GM19372 (cell line): ENCODE measurements around the gene FAM20A.
"Not testable (repeated sequence)": the region's sequence is repeated elsewhere in the genome, so short reads cannot be mapped to it uniquely, and the experiment has no call there.

Experiments
- ATAC-seq: cut with Tn5 transposase; IDR thresholded peaks from one replicate; pipeline ENCODE4 v1.9.1; 2021; ENCODE audit warnings: mild to moderate bottlenecking, low read depth, moderate library complexity; ENCODE audit not compliant: unreplicated experiment

The FAM20A gene

DNA sequence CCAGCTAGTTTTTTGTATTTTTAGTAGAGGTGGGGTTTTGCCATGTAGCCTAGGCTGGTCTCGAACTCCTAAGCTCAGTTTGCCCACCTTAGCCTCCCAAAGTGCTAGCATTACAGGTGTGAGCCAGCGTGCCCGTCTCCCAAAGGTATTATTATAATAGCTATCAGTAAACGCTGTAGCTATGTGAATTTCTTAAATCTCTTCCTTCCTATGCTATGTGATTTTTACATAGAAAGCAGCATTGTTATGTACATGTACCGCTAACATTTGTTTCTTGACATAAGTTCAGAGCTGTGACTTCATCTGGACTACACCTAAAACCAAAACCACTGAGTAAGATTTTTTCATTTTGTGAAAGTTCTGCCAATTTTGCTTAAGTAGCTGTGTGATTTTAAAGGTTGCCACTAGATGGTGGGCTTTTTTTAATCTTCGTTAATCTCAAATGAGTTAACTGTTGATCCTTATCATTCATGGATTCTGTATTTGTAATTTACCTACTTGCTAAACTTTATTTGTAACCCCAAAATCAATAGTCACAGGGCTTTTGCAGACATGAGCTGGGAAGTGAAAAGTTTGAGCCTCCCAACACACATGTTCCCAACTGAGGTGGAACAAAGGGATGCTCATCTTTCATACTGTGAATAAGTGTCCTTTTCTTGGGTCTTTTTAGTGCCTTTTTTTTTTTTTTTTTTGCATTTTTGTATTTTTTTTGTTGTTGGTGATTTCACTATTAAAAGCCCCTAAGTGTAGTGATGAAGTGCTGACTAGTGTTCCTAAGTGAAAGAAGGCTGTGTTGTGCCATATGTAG lies 67.1 kb downstream of the FAM20A start:
- ATAC-seq, result no peak

DNA sequence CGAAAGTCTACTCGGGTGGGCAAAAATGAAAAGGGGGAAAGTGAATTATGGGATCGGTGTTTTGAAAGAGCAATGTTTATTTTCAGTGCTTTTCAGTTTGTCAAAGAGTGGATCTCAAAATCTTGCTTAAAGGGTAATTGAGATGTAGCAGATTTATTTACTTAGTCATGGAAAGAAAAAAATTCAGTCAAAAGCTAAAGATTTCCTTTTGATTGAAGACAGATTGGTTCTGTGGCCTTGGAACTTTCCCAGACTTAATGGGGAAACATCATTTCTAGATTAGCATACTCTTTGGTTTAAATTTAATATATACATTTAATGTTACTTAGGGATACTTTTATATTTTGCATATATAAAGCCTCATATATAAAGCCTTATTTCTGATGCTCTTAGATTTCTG lies 68.3 kb downstream of the FAM20A start:
- ATAC-seq, result no peak

DNA sequence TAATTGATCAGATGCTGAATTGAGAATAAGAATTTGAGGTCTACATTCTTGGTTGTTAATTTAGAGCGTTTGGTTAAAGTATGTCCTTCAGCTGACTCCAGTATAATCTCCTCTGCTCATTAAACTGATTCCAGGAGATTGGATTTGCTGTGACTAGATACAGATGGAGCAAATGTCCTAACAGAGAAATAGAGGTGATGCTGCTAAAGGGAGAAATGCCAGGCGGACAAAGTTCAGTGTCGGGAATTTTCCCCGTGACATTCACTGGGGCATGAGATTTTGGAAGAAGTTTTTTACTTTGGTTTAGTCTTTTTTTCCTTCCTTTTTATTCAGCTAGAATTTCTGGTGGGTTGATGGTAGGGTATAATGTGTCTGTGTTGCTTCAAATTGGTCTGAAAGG lies 69.9 kb downstream of the FAM20A start:
- ATAC-seq, result no peak

- ATAC-seq, result no peak
These were observed 73.9 kb downstream of the FAM20A start for GRCh38 chr17:68527314-68527713.

DNA sequence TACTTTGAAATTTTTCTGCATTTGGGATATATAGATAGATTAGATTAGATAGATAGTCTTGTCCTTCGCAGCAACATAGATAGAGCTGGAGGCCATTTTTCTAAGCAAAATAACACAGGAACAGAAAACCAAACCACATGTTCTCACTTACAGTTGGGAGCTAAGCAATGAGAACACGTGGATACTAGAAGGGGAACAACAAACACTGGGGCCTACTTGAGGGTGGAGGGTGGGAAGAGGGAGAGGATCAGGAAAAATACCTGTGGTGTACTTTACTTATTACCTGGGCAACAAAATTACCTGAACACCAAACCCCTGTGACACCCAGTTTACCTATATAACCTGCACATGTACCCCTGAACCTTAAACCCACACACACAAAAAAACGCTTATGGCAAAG lies 74.6 kb downstream of the FAM20A start:
- ATAC-seq, result no peak

GRCh38 chr17:68522266-68522665 lies 78.9 kb downstream of the FAM20A start:
- ATAC-seq, result no peak

DNA sequence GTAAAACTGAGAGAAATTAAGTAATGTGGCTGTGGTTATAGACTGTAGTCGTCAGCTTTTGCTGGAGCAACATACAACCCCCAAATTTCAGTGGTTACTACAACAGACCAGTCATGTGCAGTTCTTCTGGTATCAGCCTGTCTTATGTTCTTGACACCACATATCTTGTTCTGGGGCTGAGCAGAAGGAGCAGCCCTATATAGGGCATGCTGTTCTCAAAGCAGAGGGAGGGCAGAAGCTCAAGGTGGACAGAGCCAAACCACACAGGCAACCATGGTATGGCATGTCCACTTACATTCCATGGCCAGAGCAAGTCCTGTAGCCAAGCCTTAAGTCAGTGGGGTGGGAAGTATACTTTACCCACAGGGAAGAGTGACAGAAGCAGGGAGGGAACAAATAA lies 81.3 kb downstream of the FAM20A start:
- ATAC-seq, result no peak

DNA sequence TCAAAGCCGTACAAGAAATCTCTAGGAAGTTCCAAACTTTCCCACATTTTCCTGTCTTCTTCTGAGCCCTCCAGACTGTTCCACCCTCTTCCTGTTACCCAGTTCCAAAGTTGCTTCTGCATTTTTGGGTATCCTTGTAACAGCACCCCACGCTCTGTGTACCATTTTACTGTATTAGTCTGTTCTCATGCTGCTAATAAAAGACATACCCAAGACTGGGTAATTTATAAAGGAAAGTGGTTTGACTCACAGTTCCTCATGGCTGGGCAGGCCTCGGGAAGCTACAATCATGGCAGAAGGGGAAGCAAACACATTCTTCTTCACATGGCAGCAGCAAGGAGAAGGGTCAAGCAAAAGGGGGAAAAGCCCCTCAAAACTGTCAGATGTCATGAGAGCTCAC lies 82.1 kb downstream of the FAM20A start:
- not testable (repeated sequence) for ATAC-seq

- no peak for ATAC-seq
These were observed 82.9 kb downstream of the FAM20A start for GRCh38 chr17:68518063-68518815.

DNA sequence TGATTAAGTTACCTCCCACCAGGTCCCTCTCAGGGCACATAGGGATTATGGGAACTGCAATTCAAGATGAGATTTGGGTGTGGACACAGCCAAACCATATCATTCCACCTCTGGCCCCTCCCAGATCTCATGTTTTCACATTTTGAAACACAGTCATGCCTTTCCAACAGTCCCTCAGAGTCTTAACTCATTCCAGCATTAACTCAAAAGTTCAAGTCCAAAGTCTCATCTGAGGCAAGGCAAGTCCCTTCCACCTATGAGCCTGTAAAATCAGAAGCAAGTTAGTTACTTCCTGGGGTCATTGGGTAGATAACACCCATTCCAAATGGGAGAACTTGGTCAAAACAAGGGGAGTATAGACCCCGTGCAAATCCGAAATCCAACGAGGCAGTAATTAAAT lies 83.6 kb downstream of the FAM20A start:
- not testable (repeated sequence) for ATAC-seq

GRCh38 chr17:68516732-68517131 lies 84.4 kb downstream of the FAM20A start:
- no peak for ATAC-seq

DNA sequence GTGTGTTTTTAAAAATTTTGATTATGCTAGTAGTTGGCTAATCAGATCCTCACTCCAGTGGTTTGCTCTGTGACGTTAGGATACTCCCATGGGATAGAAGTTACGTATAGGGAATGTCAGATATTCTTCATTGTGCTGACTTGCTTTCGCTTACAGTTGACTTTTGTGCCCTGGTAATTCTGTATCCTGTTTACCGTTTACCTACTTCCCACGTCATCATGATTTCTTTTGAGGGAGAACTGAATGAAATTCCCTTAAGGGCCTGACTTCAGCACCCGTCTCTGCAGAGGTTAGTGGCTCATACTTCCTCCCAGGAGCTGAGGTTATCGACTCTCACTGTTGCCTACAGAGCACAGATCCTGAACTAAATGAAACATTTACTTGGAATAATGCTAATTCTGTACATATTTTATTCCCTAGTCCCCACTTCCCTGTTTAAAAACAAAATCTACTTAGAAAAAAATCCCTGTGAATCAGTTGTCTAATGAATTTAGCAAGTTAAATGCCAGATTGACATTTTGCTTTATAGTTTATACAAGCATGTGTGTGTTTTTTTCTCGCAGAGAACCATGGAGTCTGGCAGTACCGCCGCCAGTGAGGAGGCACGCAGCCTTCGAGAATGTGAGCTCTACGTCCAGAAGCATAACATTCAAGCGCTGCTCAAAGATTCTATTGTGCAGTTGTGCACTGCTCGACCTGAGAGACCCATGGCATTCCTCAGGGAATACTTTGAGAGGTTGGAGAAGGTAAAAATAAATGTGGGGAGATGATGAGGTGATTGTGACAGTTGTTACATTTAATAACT lies 86.1 kb downstream of the FAM20A start:
- no peak for ATAC-seq

DNA sequence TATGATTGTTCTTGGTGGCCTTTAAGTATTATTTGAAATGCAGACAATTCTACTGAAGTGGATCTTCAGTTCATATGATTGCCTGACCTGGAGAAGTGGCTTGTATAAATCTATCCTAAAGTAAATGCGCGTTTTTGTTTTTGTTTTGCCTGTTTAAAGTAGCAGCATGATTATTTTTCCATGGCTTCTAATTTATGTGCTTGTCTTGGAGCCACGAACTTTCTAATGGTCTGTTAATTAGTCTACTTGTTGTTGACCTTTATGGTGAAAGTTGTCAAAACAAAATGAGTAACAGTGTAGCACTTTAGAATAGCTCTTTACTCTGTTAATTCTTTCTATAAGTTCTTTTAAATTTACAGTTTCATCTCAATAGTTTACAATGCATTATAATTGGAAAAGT lies 87.2 kb downstream of the FAM20A start:
- no peak for ATAC-seq

DNA sequence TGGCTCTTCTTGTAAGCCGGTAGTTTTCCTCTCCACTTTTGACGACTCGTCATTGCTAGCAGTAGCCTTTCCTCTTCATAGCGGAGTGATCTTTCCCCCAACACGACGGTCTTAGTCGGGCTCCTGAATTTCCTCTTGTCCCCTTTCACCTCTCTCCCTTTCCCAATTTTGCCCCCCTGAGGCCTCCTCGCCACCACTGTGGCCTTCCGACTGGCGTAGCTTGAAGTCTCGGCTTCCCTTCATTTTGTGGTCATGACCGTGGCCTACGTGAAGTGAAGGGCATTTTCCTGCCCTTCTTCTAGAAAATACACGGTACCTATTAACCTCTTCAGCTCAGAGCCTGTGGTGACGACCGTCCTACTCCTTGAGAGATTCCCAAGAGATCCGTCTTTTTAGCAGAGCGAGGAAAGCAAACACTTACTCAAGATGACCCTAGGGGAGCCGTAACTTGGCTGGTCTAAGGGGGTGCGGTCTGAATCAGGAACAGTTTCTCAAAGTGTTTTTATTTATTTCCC lies 88.2 kb downstream of the FAM20A start:
- no peak for ATAC-seq

DNA sequence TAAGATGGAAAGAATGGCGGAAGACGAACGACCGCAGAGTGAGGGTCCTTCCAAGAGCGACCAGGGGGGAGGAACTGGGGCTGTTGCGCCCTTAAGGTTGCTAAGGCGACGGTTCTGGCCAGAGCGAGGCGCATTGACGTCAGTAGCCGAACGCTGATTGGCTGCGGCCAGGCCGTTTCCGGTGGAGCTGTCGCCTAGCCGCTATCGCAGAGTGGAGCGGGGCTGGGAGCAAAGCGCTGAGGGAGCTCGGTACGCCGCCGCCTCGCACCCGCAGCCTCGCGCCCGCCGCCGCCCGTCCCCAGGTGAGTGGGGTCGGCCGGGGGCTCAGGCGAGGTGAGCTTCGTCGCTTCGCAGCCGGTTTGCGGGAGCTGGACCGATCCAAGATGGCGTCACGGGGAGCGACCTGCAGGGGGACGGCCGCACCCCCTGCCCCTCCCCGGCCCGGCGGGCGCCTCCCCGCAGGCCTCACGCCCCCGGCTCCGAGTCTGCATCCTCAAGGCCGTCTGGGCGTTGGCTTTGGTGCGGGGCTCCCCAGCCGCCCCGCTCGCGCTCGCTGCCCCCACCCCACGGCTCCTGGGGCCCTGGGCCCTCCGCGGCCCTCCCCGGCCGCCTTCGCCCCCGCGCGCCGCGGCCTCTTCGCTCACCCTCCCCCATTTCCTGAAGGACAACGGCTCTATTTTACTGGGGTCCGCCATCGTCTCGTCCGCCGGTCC lies 88.8 kb downstream of the FAM20A start, which contains the start of gene PRKAR1A:
PRKAR1A (plus strand) TSS at position 184 of the 713 bp plus-strand sequence. CDS start 2,970 bp downstream, outside the sequence.
- peak; percentile 85 for ATAC-seq

- ATAC-seq, result peak; percentile 46
These were observed 89.4 kb downstream of the FAM20A start for GRCh38 chr17:68511671-68512246.

- no peak for ATAC-seq
These were observed 89.9 kb downstream of the FAM20A start for GRCh38 chr17:68511254-68511670.

DNA sequence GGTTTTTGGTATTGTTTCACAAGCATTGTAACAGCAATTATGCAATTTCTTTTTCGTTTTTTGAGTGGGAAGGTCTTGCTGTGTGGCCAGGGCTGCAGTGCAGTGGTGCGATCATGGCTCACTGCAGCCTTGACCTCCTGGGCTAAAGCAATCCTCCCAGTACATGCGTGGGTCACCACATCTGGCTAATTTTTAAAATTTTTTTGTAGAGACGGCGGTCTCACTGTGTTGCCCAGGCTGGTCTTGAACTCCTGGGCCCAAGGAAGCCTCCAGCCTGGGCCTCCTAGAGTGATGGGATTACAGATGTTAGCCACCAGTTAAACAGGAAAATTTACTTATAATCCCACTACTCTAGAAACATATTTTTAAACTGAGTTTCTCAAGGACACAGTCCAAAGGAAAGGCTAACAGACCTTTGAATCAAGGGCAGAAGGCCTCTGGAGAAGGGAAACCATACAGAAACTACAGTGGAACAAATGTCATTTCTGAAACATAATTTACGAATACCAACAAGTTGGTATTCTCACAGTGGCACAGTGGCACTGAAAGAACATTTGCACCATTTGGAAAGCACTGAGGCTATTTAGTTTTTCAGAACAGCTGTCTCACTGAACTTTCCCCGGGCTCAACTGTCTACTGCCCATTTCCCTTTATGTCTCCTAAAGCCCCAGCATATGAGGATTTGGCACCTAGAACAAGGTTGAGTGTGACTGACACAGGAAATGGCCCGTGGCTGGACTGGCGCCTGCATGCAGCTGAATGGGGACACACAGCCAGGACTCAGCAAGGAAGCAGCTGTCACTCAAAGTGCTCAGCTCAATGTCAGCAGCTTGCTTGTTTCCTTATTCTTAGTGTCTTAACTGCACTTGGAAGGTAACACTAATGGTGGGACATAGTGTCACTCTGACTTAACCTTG lies 91.8 kb downstream of the FAM20A start:
- no peak for ATAC-seq

- ATAC-seq, result no peak
These were observed 93.6 kb downstream of the FAM20A start for GRCh38 chr17:68507576-68507975.
